ENCODE data around the gene DNAJC4. TPM values are rescaled to one million over a fixed set of nuclear protein-coding genes. Genes with fewer than 3 reads are reported as not detected.

The DNAJC4 gene
- total and polyA plus RNA-seq, 9 of the 15 experiments (the other 6 are each of a cell fraction or from before 2014, with no cell fraction given) = 4.0 to 32.6 (median 19.9) TPM

DNA sequence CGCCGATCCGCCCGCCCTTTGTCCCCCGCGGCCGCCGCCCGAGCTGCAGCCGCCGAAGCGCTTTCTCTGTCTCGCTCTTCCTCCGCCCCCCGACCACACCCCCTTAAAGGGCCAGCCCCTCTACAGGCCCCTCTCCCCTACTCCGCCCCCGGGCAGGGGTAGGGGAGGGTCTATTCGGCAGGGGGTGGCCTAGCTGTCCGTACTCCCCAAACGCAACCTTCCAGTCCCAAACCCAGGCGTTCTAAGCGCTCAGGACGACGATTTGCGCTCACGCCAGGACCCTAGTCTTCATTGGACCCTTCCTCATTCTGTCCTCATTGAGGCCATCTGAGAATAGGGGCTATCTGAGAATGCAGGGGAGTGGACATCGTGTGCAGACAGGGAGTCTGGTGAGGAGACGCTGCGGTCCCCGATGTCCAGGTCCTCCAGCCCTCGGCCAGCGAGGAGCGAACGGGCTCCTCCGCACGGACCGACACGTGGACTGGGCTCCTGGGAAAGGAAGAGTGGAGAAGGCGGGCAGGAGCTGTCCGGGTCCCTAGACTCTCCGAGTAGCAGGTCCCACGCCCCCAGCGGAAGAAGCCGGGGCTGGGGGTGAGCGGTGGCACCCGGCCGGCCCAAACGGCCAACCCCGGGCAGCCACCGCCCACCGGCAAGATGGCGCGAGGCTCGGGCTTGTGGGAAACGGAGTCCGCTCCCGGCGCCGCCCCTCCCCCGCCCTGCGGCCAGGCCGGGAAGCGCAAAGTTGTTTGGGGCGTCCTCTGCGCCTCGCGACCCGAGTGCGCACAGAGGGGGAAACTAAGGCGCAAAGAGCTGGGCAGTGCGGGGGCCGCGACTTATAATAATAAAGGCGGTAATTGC lies 16.8 kb downstream of the DNAJC4 start, which contains the start of gene PPP1R14B (continued):
- TF ChIP-seq ZNF146 (CRISPR knock-in tag; IDR thresholded peaks at IDR 0.05; ENCODE audit: unreplicated experiment) (peak; percentile 5), SRSF7 (optimal IDR thresholded peaks at IDR 0.05; ENCODE audit: low read depth, low read length) (no peak)
- TF ChIP-seq, protein P1, sequence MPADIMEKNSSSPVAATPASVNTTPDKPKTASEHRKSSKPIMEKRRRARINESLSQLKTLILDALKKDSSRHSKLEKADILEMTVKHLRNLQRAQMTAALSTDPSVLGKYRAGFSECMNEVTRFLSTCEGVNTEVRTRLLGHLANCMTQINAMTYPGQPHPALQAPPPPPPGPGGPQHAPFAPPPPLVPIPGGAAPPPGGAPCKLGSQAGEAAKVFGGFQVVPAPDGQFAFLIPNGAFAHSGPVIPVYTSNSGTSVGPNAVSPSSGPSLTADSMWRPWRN (IDR thresholded peaks at IDR 0.05; ENCODE audit: low read depth) = no peak

DNA sequence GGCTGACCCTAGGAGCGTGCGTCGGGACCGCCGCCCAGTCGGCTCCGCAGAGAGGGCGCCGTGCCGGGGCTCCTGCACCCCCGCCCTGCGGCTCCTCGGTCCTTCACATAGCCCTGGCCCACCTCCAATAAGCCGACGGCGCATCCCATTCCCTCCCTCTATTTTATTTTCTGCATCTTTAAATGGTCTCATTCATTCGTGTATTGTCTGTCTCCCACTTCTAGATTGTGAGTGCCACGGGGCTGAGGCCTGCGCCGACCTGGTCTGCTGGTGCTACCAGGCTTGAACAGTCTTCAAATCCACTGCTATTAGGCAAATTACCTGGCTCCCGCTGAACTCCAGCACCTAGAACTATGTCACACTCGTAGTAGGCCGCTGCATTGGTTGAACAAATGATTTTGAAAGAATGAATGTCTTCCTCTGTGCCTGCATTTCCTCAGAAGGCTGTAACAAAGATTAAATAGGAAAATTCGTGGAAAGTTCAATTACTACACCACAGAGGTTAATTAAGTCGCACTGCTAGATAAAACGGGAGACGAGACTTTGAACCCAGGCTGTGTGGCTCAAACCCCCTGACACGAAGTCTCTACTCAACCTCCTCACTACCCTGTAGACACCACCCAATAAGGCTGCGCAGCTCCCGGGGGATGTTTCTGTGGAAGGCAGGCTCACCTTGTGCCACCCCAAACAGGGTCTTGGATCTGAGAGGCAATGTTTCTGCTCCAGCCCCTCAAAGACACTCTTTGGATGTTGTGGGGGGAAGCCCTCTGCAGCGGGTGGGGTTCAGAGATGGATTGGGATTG lies 17.6 kb downstream of the DNAJC4 start:
- Histone ChIP-seq H3K4me2 (ENCODE audit: insufficient read depth, low read length) (peak overlapping the region; percentile 87), H3K9me1 (ENCODE audit: control insufficient read depth, insufficient read depth, low read length) (no peaks in the 10 kb centered on the region), H4K20me1 (replicated peaks; ENCODE audit: control insufficient read depth, insufficient read depth, low read length) (peaks cover 2% of the 10 kb centered on the region), H3K27me3 (ENCODE audit: control insufficient read depth in 2 of 2, insufficient read depth in 2 of 2, low read length in 2 of 2) (no peaks in the 10 kb centered on the region), H2AFZ (ENCODE audit: low read depth, low read length) (peak overlapping the region; percentile 71), H3K27ac (ENCODE audit: extremely low read depth, low read depth, low read length) (peak overlapping the region; percentile 85), H3K9ac (ENCODE audit: insufficient read depth in 1 of 2, low read depth in 2 of 2, low read length in 2 of 2) (peak overlapping the region; percentile 80 to 95), H3K36me3 (ENCODE audit: control insufficient read depth, insufficient read depth, low read length) (peaks cover 32% of the 10 kb centered on the region), H3K4me3 (peak overlapping the region; percentile 98), H3K79me2 (ENCODE audit: control insufficient read depth, insufficient read depth, low read length) (peaks cover 50% of the 10 kb centered on the region), H3K9me3 (replicated peaks; ENCODE audit: control insufficient read depth, insufficient read depth, low read depth, low read length) (no peaks in the 10 kb centered on the region), H3K4me1 (replicated peaks in 1 of 2; ENCODE audit: control insufficient read depth in 2 of 2, insufficient read depth in 2 of 2, low read length in 2 of 2) (peaks cover 42 to 92% of the 10 kb centered on the region in 2 experiments)
- 19% methylated on average over 30 of the region's 31 CpGs for WGBS (ENCODE audit: insufficient coverage, low coverage, missing lambda C conversion rate)
- ATAC-seq (peak; percentile 18), DNase-seq (ENCODE audit: extremely low read depth in 1 of 4, low spot score in 3 of 4) (no peak), FAIRE-seq (peak; percentile 37)
- intact Hi-C loops (cut with micrococcal nuclease) = loop anchor here (2.0 to 10.0 kb wide), 3 partner anchors 21 to 57 kb away; partner anchors contain the start of genes CATSPERZ, ESRRA and FERMT3
- POLR2A ChIA-PET = interaction anchor here (0.6 to 7.8 kb wide), 12 partner anchors 8 to 62 kb away, joined by 3 to 58 read pairs (median 4); partner anchors contain the start of genes FERMT3 and STIP1
- CTCF ChIA-PET (ENCODE audit: low intra/inter-chr PET ratio) = no interaction called here
- in situ Hi-C loops (cut with MboI) = no loop called here
- no TSS peak for BruUV-seq (replicated peaks)
- TF ChIP-seq ZNF24 (IDR thresholded peaks at IDR 0.05) (peak; percentile 90), RBM22 (IDR thresholded peaks at IDR 0.05; ENCODE audit: low read depth, low read length, poor library complexity, severe bottlenecking) (no peak), BRD9 (IDR thresholded peaks at IDR 0.05; ENCODE audit: low read depth, partially characterized antibody) (no peak), SMAD3 (CRISPR knock-in tag; conservative IDR thresholded peaks at IDR 0.05) (no peak), DMBX1 (CRISPR knock-in tag; IDR thresholded peaks at IDR 0.05; ENCODE audit: borderline replicate concordance) (0 out of 2 replicates have a peak, but pooled peaks have one; percentile 17)
- TF ChIP-seq, protein P2, sequence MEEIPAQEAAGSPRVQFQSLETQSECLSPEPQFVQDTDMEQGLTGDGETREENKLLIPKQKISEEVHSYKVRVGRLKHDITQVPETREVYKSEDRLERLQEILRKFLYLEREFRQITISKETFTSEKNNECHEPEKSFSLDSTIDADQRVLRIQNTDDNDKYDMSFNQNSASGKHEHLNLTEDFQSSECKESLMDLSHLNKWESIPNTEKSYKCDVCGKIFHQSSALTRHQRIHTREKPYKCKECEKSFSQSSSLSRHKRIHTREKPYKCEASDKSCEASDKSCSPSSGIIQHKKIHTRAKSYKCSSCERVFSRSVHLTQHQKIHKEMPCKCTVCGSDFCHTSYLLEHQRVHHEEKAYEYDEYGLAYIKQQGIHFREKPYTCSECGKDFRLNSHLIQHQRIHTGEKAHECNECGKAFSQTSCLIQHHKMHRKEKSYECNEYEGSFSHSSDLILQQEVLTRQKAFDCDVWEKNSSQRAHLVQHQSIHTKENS (CRISPR knock-in tag; IDR thresholded peaks at IDR 0.05) = no peak
- TF ChIP-seq, protein P3, sequence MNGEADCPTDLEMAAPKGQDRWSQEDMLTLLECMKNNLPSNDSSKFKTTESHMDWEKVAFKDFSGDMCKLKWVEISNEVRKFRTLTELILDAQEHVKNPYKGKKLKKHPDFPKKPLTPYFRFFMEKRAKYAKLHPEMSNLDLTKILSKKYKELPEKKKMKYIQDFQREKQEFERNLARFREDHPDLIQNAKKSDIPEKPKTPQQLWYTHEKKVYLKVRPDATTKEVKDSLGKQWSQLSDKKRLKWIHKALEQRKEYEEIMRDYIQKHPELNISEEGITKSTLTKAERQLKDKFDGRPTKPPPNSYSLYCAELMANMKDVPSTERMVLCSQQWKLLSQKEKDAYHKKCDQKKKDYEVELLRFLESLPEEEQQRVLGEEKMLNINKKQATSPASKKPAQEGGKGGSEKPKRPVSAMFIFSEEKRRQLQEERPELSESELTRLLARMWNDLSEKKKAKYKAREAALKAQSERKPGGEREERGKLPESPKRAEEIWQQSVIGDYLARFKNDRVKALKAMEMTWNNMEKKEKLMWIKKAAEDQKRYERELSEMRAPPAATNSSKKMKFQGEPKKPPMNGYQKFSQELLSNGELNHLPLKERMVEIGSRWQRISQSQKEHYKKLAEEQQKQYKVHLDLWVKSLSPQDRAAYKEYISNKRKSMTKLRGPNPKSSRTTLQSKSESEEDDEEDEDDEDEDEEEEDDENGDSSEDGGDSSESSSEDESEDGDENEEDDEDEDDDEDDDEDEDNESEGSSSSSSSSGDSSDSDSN (IDR thresholded peaks at IDR 0.05; ENCODE audit: borderline replicate concordance in 1 of 2, low read depth in 2 of 2, low read length in 2 of 2) = 0 out of 4 replicates have a peak, but pooled peaks of 1 of the 2 experiments have one; percentile 9
- TF ChIP-seq, protein P4, sequence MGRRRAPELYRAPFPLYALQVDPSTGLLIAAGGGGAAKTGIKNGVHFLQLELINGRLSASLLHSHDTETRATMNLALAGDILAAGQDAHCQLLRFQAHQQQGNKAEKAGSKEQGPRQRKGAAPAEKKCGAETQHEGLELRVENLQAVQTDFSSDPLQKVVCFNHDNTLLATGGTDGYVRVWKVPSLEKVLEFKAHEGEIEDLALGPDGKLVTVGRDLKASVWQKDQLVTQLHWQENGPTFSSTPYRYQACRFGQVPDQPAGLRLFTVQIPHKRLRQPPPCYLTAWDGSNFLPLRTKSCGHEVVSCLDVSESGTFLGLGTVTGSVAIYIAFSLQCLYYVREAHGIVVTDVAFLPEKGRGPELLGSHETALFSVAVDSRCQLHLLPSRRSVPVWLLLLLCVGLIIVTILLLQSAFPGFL (CRISPR knock-in tag; IDR thresholded peaks at IDR 0.05) = 0 out of 2 replicates have a peak, but pooled peaks have one; percentile 8
